GM21576 (cell line): ENCODE results near the gene SARS2.
"Not testable (repeated sequence)": the region's sequence is repeated elsewhere in the genome, so short reads cannot be mapped to it uniquely, and the experiment has no call there.

Experiments used
- ATAC-seq: cut with Tn5 transposase; IDR thresholded peaks from one replicate; pipeline ENCODE4 v1.9.1; 2021; ENCODE audit warnings: mild to moderate bottlenecking, moderate library complexity; ENCODE audit not compliant: unreplicated experiment

Gene SARS2

GRCh38 chr19:38949580-38950367 lies 19.2 kb upstream of the SARS2 start:
- no peak for ATAC-seq

- no peak for ATAC-seq
Observed at GRCh38 chr19:38946229-38947010, 15.9 kb upstream of the SARS2 start.

- no peak for ATAC-seq
Observed at GRCh38 chr19:38945562-38946228, 15.1 kb upstream of the SARS2 start.

GRCh38 chr19:38944981-38945506 lies 14.5 kb upstream of the SARS2 start:
- ATAC-seq = no peak

GRCh38 chr19:38942471-38943181 lies 12.1 kb upstream of the SARS2 start:
- no peak for ATAC-seq

- ATAC-seq = no peak
Observed at GRCh38 chr19:38941979-38942378, 11.4 kb upstream of the SARS2 start.

- ATAC-seq = not testable (repeated sequence)
Observed at GRCh38 chr19:38941466-38941865, 10.9 kb upstream of the SARS2 start.

- ATAC-seq = no peak
Observed at GRCh38 chr19:38939957-38940356, 9.4 kb upstream of the SARS2 start.

- no peak for ATAC-seq
Observed at GRCh38 chr19:38933544-38933943, 3.0 kb upstream of the SARS2 start.

GRCh38 chr19:38932425-38933179 lies 2.0 kb upstream of the SARS2 start:
- ATAC-seq = no peak

- no peak for ATAC-seq
Observed at GRCh38 chr19:38931521-38931793, 894 bp upstream of the SARS2 start.

GRCh38 chr19:38930776-38931520 lies 385 bp upstream of the SARS2 start, which contains the start of gene MRPS12:
MRPS12 (plus strand) TSS chr19:38930944; CDS start chr19:38931295, 351 bp downstream.
- ATAC-seq = peak; percentile 90

- ATAC-seq = no peak
Observed at GRCh38 chr19:38928391-38929001, 2.1 kb downstream of the SARS2 start.

GRCh38 chr19:38924388-38924787 lies 6.2 kb downstream of the SARS2 start:
- ATAC-seq = no peak

GRCh38 chr19:38922482-38922881 lies 8.1 kb downstream of the SARS2 start:
- ATAC-seq = no peak

GRCh38 chr19:38921420-38922274 lies 8.9 kb downstream of the SARS2 start:
- no peak for ATAC-seq

GRCh38 chr19:38920602-38921419 lies 9.8 kb downstream of the SARS2 start:
- no peak for ATAC-seq
